HepG2 (cell line): ENCODE results near the gene CTLA4. TPM values are rescaled to one million over a fixed set of nuclear protein-coding genes. Genes with fewer than 3 reads are reported as not detected.
A peak's percentile ranks its signal among the peaks of the same experiment; 100 is the strongest.

Experiments used
- HHEX ChIP-seq: IDR thresholded peaks from 2 replicates; pipeline ENCODE4 v1.6.1; 2016; ENCODE audit warnings: control low read depth
- LCORL ChIP-seq, 2 experiments: fragments of 450-650 bp in 1 of 2; sonication (generic) in 1 of 2; formaldehyde crosslinking in 1 of 2; IDR thresholded peaks; 2 replicates each; pipeline versions ENCODE4 v1.5.0 to v1.6.1; 2017 to 2020; ENCODE audit warnings: antibody characterized with exemption in 1 of 2, missing genetic modification reagents in 1 of 2
- NR3C1 ChIP-seq: sonication (generic); formaldehyde crosslinking; IDR thresholded peaks from 2 replicates; pipeline ENCODE4 v1.4.0; 2020; ENCODE audit warnings: missing genetic modification reagents
- SIN3A ChIP-seq: IDR thresholded peaks from 2 replicates; pipeline ENCODE4 v1.6.1; 2011; ENCODE audit warnings: low read depth, mild to moderate bottlenecking, control low read depth, low read length, borderline replicate concordance
- ZFP1 ChIP-seq: IDR thresholded peaks from 2 replicates; pipeline ENCODE4 v1.6.1; 2016
- ZMYM2 ChIP-seq: sonication (generic); formaldehyde crosslinking; IDR thresholded peaks from 2 replicates; pipeline ENCODE4 v1.8.0; 2022; ENCODE audit warnings: mild to moderate bottlenecking, missing genetic modification reagents
- ZNF460 ChIP-seq: sonication (generic); formaldehyde crosslinking; IDR thresholded peaks from 2 replicates; pipeline ENCODE4 v1.5.1; 2020; ENCODE audit warnings: missing genetic modification reagents, mild to moderate bottlenecking, borderline replicate concordance
- ZNF652 ChIP-seq: IDR thresholded peaks from 2 replicates; pipeline ENCODE4 v1.6.1; 2016; ENCODE audit warnings: low read depth, borderline replicate concordance
- ZNF816 ChIP-seq: sonication (generic); formaldehyde crosslinking; IDR thresholded peaks from 2 replicates; pipeline ENCODE4 v1.8.0; 2022; ENCODE audit warnings: missing genetic modification reagents, mild to moderate bottlenecking, borderline replicate concordance
- polyA plus RNA-seq, 8 experiments: library from polyadenylated mRNA; depleted of rRNA in 3 of 8; stranded (reverse) in 7 of 8; unstranded in 1 of 8; fragments of >200 nt; fragmentation: Illumina TruSeq in 4 of 8; extraction: Trizol in 4 of 8; gene quantifications; 2 replicates each; pipeline versions ENCODE4 v1.2.1 to v1.2.3, GENCODE V29; 2011 to 2016; ENCODE audit warnings: low read depth in 4 of 8, missing spikeins in 1 of 8, mixed read lengths in 1 of 8; ENCODE audit not compliant: insufficient read depth in 1 of 8
- total RNA-seq, 5 experiments: library from RNA; depleted of rRNA; stranded (reverse); fragments of >200 nt; fragmentation: Illumina TruSeq; extraction: Trizol; gene quantifications; 2 replicates each; pipeline ENCODE4 v1.2.3, GENCODE V29; 2016; ENCODE audit warnings: low read depth in 1 of 5
- TF ChIP-seq, protein P1 (sequence below): sonication (generic); formaldehyde crosslinking; IDR thresholded peaks from 2 replicates; pipeline ENCODE4 v1.8.1; 2023; ENCODE audit warnings: mild to moderate bottlenecking, missing genetic modification reagents
- TF ChIP-seq, protein P2 (sequence below): IDR thresholded peaks from 2 replicates; pipeline ENCODE4 v1.6.1; 2018; ENCODE audit warnings: missing genetic modification reagents, mild to moderate bottlenecking, missing compliant biosample characterization
- TF ChIP-seq, protein P3 (sequence below): sonication (generic); formaldehyde crosslinking; IDR thresholded peaks from 2 replicates; pipeline ENCODE4 v1.4.0; 2020; ENCODE audit warnings: low read depth, mild to moderate bottlenecking, missing genetic modification reagents
- TF ChIP-seq, protein P4 (sequence below): sonication (generic); formaldehyde crosslinking; IDR thresholded peaks from 2 replicates; pipeline ENCODE4 v1.4.0; 2020; ENCODE audit warnings: mild to moderate bottlenecking, missing genetic modification reagents

CTLA4 gene
- total and polyA plus RNA-seq, 2 of the 13 experiments (the other 11 are each of a cell fraction or from before 2014, with no cell fraction given): 0.16 TPM; not detected in 1

- TF ChIP-seq, protein P1, sequence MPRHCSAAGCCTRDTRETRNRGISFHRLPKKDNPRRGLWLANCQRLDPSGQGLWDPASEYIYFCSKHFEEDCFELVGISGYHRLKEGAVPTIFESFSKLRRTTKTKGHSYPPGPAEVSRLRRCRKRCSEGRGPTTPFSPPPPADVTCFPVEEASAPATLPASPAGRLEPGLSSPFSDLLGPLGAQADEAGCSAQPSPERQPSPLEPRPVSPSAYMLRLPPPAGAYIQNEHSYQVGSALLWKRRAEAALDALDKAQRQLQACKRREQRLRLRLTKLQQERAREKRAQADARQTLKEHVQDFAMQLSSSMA (CRISPR knock-in tag): no peak
- TF ChIP-seq, protein P2, sequence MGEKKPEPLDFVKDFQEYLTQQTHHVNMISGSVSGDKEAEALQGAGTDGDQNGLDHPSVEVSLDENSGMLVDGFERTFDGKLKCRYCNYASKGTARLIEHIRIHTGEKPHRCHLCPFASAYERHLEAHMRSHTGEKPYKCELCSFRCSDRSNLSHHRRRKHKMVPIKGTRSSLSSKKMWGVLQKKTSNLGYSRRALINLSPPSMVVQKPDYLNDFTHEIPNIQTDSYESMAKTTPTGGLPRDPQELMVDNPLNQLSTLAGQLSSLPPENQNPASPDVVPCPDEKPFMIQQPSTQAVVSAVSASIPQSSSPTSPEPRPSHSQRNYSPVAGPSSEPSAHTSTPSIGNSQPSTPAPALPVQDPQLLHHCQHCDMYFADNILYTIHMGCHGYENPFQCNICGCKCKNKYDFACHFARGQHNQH (CRISPR knock-in tag): peak; percentile 98
- TF ChIP-seq, protein P3, sequence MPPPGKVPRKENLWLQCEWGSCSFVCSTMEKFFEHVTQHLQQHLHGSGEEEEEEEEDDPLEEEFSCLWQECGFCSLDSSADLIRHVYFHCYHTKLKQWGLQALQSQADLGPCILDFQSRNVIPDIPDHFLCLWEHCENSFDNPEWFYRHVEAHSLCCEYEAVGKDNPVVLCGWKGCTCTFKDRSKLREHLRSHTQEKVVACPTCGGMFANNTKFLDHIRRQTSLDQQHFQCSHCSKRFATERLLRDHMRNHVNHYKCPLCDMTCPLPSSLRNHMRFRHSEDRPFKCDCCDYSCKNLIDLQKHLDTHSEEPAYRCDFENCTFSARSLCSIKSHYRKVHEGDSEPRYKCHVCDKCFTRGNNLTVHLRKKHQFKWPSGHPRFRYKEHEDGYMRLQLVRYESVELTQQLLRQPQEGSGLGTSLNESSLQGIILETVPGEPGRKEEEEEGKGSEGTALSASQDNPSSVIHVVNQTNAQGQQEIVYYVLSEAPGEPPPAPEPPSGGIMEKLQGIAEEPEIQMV (CRISPR knock-in tag): peak; percentile 86
- TF ChIP-seq, protein P4, sequence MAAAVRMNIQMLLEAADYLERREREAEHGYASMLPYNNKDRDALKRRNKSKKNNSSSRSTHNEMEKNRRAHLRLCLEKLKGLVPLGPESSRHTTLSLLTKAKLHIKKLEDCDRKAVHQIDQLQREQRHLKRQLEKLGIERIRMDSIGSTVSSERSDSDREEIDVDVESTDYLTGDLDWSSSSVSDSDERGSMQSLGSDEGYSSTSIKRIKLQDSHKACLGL (CRISPR knock-in tag): 0 out of 2 replicates have a peak, but pooled peaks have one; percentile 21
- TF ChIP-seq LCORL (IDR thresholded peaks at IDR 0.05): no peak
- peak; percentile 97 for TF ChIP-seq LCORL (CRISPR knock-in tag; IDR thresholded peaks at IDR 0.05)
- TF ChIP-seq SIN3A: peak; percentile 60; the same call in 1 of the 2 replicates
- peak; percentile 61; the same call in 1 of the 2 replicates for TF ChIP-seq HHEX (CRISPR knock-in tag)
- peak; percentile 84; the same call in 1 of the 2 replicates for TF ChIP-seq ZMYM2 (CRISPR knock-in tag)
- TF ChIP-seq ZNF652 (CRISPR knock-in tag): peak; percentile 60; the same call in 1 of the 2 replicates
- peak; percentile 77; the same call in 1 of the 2 replicates for TF ChIP-seq ZNF816 (CRISPR knock-in tag)
- TF ChIP-seq ZFP1 (CRISPR knock-in tag): peak; percentile 88; the same call in 1 of the 2 replicates
- TF ChIP-seq ZNF460 (CRISPR knock-in tag): peak; percentile 42; the same call in 1 of the 2 replicates
- TF ChIP-seq NR3C1 (CRISPR knock-in tag): no peak
- TF ChIP-seq, all 625 proteins: peak for 298
These were observed 48.0 kb upstream of the CTLA4 start (continued) for GRCh38 chr2:203819434-203820133.
